GM12878 (cell line): Measurements from ENCODE around the gene VGF. TPM values are rescaled to one million over a fixed set of nuclear protein-coding genes. Genes with fewer than 3 reads are reported as not detected.

Experiments
- ATF7 ChIP-seq: fragments of 450-650 bp; IDR thresholded peaks from 2 replicates; pipeline ENCODE4 v1.6.1; 2016; ENCODE audit warnings: low read depth, mild to moderate bottlenecking
- BCL11A ChIP-seq: IDR thresholded peaks from 2 replicates; pipeline ENCODE4 v1.6.1; 2011; ENCODE audit warnings: low read depth, low read length
- CHD2 ChIP-seq: IDR thresholded peaks from 2 replicates; pipeline ENCODE4 v1.6.1; 2011; ENCODE audit warnings: low read depth, low read length, improper control_type of control experiment, borderline replicate concordance
- CREB1 ChIP-seq: IDR thresholded peaks from 2 replicates; pipeline ENCODE4 v1.6.1; 2012; ENCODE audit warnings: low read depth, mild to moderate bottlenecking, inconsistent platforms
- CREM ChIP-seq: IDR thresholded peaks from 2 replicates; pipeline ENCODE4 v1.6.1; 2014; ENCODE audit warnings: antibody characterized with exemption, low read depth
- CUX1 ChIP-seq: IDR thresholded peaks from 2 replicates; pipeline ENCODE4 v1.6.1; 2012; ENCODE audit warnings: improper control_type of control experiment, low read depth, low read length; ENCODE audit not compliant: insufficient replicate concordance
- DPF2 ChIP-seq: fragments of 450-650 bp; IDR thresholded peaks from 2 replicates; pipeline ENCODE4 v1.6.1; 2017; ENCODE audit warnings: mild to moderate bottlenecking
- E2F8 ChIP-seq: fragments of 450-650 bp; IDR thresholded peaks from 2 replicates; pipeline ENCODE4 v1.6.1; 2018; ENCODE audit warnings: mild to moderate bottlenecking, low read depth, moderate library complexity; ENCODE audit not compliant: partially characterized antibody
- ELK1 ChIP-seq: IDR thresholded peaks from 2 replicates; pipeline ENCODE4 v1.6.1; 2012; ENCODE audit warnings: low read depth, low read length, improper control_type of control experiment
- HCFC1 ChIP-seq: fragments of 150-350 bp; IDR thresholded peaks from 2 replicates; pipeline ENCODE4 v1.6.1; 2014; ENCODE audit warnings: low read length
- HDAC2 ChIP-seq: fragments of 200-600 bp; sonication (generic); IDR thresholded peaks from 2 replicates; pipeline ENCODE4 v1.6.1; 2017
- IRF3 ChIP-seq: fragments of 450-650 bp; IDR thresholded peaks from 2 replicates; pipeline ENCODE4 v1.6.1; 2014; ENCODE audit warnings: mild to moderate bottlenecking
- MTA3 ChIP-seq: IDR thresholded peaks from 2 replicates; pipeline ENCODE4 v1.6.1; 2012; ENCODE audit warnings: low read length, inconsistent platforms, borderline replicate concordance
- RAD51 ChIP-seq: fragments of 450-650 bp; IDR thresholded peaks from 2 replicates; pipeline ENCODE4 v1.6.1; 2016; ENCODE audit warnings: moderate library complexity, mild to moderate bottlenecking, inconsistent platforms
- RUNX3 ChIP-seq: IDR thresholded peaks from 2 replicates; pipeline ENCODE4 v1.6.1; 2012; ENCODE audit warnings: low read length, inconsistent platforms
- SKIL ChIP-seq: fragments of 450-650 bp; IDR thresholded peaks from 2 replicates; pipeline ENCODE4 v1.6.1; 2017; ENCODE audit warnings: mild to moderate bottlenecking, low read depth, inconsistent platforms; ENCODE audit not compliant: poor library complexity, severe bottlenecking
- SMARCA5 ChIP-seq: fragments of 450-650 bp; IDR thresholded peaks from 2 replicates; pipeline ENCODE4 v1.6.1; 2017; ENCODE audit warnings: mild to moderate bottlenecking
- SMC3 ChIP-seq: IDR thresholded peaks from 2 replicates; pipeline ENCODE4 v1.6.1; 2011; ENCODE audit warnings: low read length, improper control_type of control experiment, borderline replicate concordance
- TAF1 ChIP-seq: IDR thresholded peaks from 2 replicates; pipeline ENCODE4 v1.6.1; 2011; ENCODE audit warnings: mild to moderate bottlenecking, low read depth, low read length, borderline replicate concordance
- polyA plus RNA-seq, 11 experiments: library from polyadenylated mRNA; depleted of rRNA in 4 of 11; unstranded in 6 of 11; stranded (reverse) in 5 of 11; fragments of >200 nt; fragmentation: Nextera tagmentation in 4 of 11; fragmentation: Illumina TruSeq in 1 of 11; extraction: Ambion mirVana in 4 of 11; extraction: Trizol in 1 of 11; gene quantifications; 1 replicate in 1 of 11; 2 replicates in 10 of 11; pipeline versions ENCODE4 v1.2.1 to v1.2.3, GENCODE V29; 2011 to 2016; ENCODE audit warnings: inconsistent platforms in 2 of 11, missing spikeins in 2 of 11, low read depth in 1 of 11
- total RNA-seq, 4 experiments: library from RNA; depleted of rRNA in 3 of 4; stranded (reverse); fragments of >200 nt in 3 of 4; fragmentation: Illumina TruSeq in 1 of 4; extraction: Trizol in 1 of 4; gene quantifications; 2 replicates each; pipeline versions ENCODE4 v1.2.1 to v1.2.3, GENCODE V29; 2013 to 2021

Gene VGF
- total and polyA plus RNA-seq, 10 of the 15 experiments (the other 5 are each of a cell fraction or from before 2014, with no cell fraction given): 0.09 to 0.25 (median 0.17) TPM; not detected in 6

- TF ChIP-seq IRF3 (no peak), CHD2 (peak; percentile 66; the same call in 1 of the 2 replicates), E2F8 (no peak), HCFC1 (no peak), SMC3 (peak; percentile 25; the same call in 1 of the 2 replicates), CUX1 (no peak), TAF1 (no peak), ATF7 (peak; percentile 95), CREB1 (peak; percentile 88), DPF2 (peak; percentile 82), SMARCA5 (no peak), BCL11A (peak; percentile 66), SKIL (peak; percentile 29), RAD51 (peak; percentile 90), MTA3 (no peak), RUNX3 (peak; percentile 60; the same call in 1 of the 2 replicates), ELK1 (no peak; the same call in 1 of the 2 replicates), HDAC2 (no peak), CREM (peak; percentile 89)
These were observed 27.0 kb downstream of the VGF start (continued) for GRCh38 chr7:101138213-101138870.
